BE2C (cell line): Measurements from ENCODE around the gene GRAMD2B.

Experiments used
- DNase-seq: peaks from one replicate; pipeline ENCODE4 v3.0.0-alpha.2; 2020
- H3K27me3 ChIP-seq: fragments of 250-450 bp; sonication (Bioruptor Pico); 2 replicates; pipeline ENCODE4 v1.5.1; 2020; ENCODE audit warnings: mild to moderate bottlenecking
- H3K36me3 ChIP-seq: fragments of 250-450 bp; sonication (Bioruptor Pico); 2 replicates; pipeline ENCODE4 v1.5.1; 2020; ENCODE audit warnings: mild to moderate bottlenecking
- H3K4me1 ChIP-seq: fragments of 250-450 bp; sonication (Bioruptor Pico); 2 replicates; pipeline ENCODE4 v1.5.1; 2020
- H3K4me3 ChIP-seq: 2 replicates; pipeline ENCODE4 v1.5.1; 2011; ENCODE audit warnings: low read depth, low read length
- H3K9me3 ChIP-seq: fragments of 250-450 bp; sonication (Bioruptor Pico); 2 replicates; pipeline ENCODE4 v1.5.1; 2020
- CTCF ChIP-seq: IDR thresholded peaks from 2 replicates; pipeline ENCODE4 v1.5.1; 2012; ENCODE audit warnings: mild to moderate bottlenecking, low read depth, low read length

The GRAMD2B gene

GRCh38 chr5:126499853-126500342 is 76.7 kb downstream of the GRAMD2B start:
- Histone ChIP-seq H3K36me3 (no peaks in the 10 kb centered on the region), H3K4me1 (no peaks in the 10 kb centered on the region), H3K27me3 (no peaks in the 10 kb centered on the region), H3K4me3 (no peak overlapping the region), H3K9me3 (no peaks in the 10 kb centered on the region)
- DNase-seq, result no peak
- peak; percentile 69 for TF ChIP-seq CTCF

- no peak for TF ChIP-seq CTCF
Measured at GRCh38 chr5:126501448-126501847, 78.2 kb downstream of the GRAMD2B start.

GRCh38 chr5:126503602-126504104 is 80.4 kb downstream of the GRAMD2B start:
- H3K4me1 ChIP-seq, result no peaks in the 10 kb centered on the region
- no peaks in the 10 kb centered on the region for H3K27me3 ChIP-seq
- no peaks in the 10 kb centered on the region for H3K9me3 ChIP-seq
- no peak for DNase-seq
- no peaks in the 10 kb centered on the region for H3K36me3 ChIP-seq
- no peak overlapping the region for H3K4me3 ChIP-seq
- TF ChIP-seq CTCF, result no peak

More at GRCh38 chr5:126501448-126501847, 78.2 kb downstream of the GRAMD2B start:
- Histone ChIP-seq H3K4me1 (no peaks in the 10 kb centered on the region), H3K27me3 (no peaks in the 10 kb centered on the region), H3K36me3 (no peaks in the 10 kb centered on the region), H3K9me3 (no peaks in the 10 kb centered on the region), H3K4me3 (no peak overlapping the region)
- no peak for DNase-seq

- no peaks in the 10 kb centered on the region for H3K36me3 ChIP-seq
- DNase-seq, result no peak
- H3K9me3 ChIP-seq, result no peaks in the 10 kb centered on the region
- no peak overlapping the region for H3K4me3 ChIP-seq
- TF ChIP-seq CTCF, result no peak
- no peaks in the 10 kb centered on the region for H3K4me1 ChIP-seq
- no peaks in the 10 kb centered on the region for H3K27me3 ChIP-seq
Measured at GRCh38 chr5:126506079-126506478, 82.9 kb downstream of the GRAMD2B start.

GRCh38 chr5:126508251-126508961 is 85.2 kb downstream of the GRAMD2B start:
- no peaks in the 10 kb centered on the region for H3K36me3 ChIP-seq
- DNase-seq, result no peak
- TF ChIP-seq CTCF, result no peak
- no peak overlapping the region for H3K4me3 ChIP-seq
- no peaks in the 10 kb centered on the region for H3K4me1 ChIP-seq
- H3K27me3 ChIP-seq, result no peaks in the 10 kb centered on the region
- H3K9me3 ChIP-seq, result no peaks in the 10 kb centered on the region

GRCh38 chr5:126508962-126509279 is 85.7 kb downstream of the GRAMD2B start:
- no peaks in the 10 kb centered on the region for H3K4me1 ChIP-seq
- DNase-seq, result no peak
- no peaks in the 10 kb centered on the region for H3K27me3 ChIP-seq
- no peaks in the 10 kb centered on the region for H3K36me3 ChIP-seq
- no peaks in the 10 kb centered on the region for H3K9me3 ChIP-seq
- H3K4me3 ChIP-seq, result no peak overlapping the region
- no peak for TF ChIP-seq CTCF
